ENCODE data around the gene STRADA.

GRCh38 chr17:63701456-63701820, 40.2 kb downstream of the STRADA start:
- TF ChIP-seq CTCF (IDR thresholded peaks at IDR 0.05) (no peak), POLR2A (IDR thresholded peaks at IDR 0.05) (no peak)

All from gastroesophageal sphincter (tissue), 3 donors.